K562 (cell line): ENCODE results near the gene OR5L1. TPM values are rescaled to one million over a fixed set of nuclear protein-coding genes. Genes with fewer than 3 reads are reported as not detected.

Experiments
- ATAC-seq: fragments of 200-7000 bp; cut with Tn5 transposase; 3 replicates; pipeline ENCODE4 v1.9.1; 2020; ENCODE audit warnings: moderate library complexity
- BruUV-seq: library from RNA; stranded (reverse); fragments of 400-500 nt; replicated peaks from 2 replicates; lab custom pipeline; 2021; lab: Mats Ljungman, UMichigan
- CTCF ChIA-PET: fragments of 300-600 bp; formaldehyde crosslinking; extraction: SDS; loops from one replicate; lab custom pipeline; 2021; ENCODE audit warnings: low intra/inter-chr PET ratio; lab: Yijun Ruan, JAX
- POLR2A ChIA-PET: fragments of 300-600, 350-650 bp; sonication (Branson Sonifier 250); formaldehyde crosslinking; extraction: SDS; loops from one replicate; lab custom pipeline; 2021; ENCODE audit warnings: antibody characterized with exemption, inconsistent platforms; lab: Yijun Ruan, JAX
- DNase-seq, 4 experiments: peaks; one replicate each; pipeline versions ENCODE4 v3.0.0 to v3.0.0-alpha.2; 2011 to 2018; ENCODE audit warnings: low spot score in 3 of 4, mixed read lengths in 3 of 4; ENCODE audit errors: extremely low read depth in 1 of 4
- FAIRE-seq: peaks from 2 replicates; lab custom pipeline; 2011; peaks lifted over from hg19 to GRCh38; lab: Jason Lieb, UNC
- H2AFZ ChIP-seq: 2 replicates; pipeline ENCODE4 v1.6.0; 2011; ENCODE audit warnings: low read depth, low read length, control low read depth, inconsistent platforms
- H3K27ac ChIP-seq: fragments of 200-600 bp; 3 replicates; pipeline ENCODE4 v1.8.0; 2011; ENCODE audit warnings: low read depth, mild to moderate bottlenecking, control low read depth, inconsistent platforms, low read length, moderate library complexity, mixed read lengths; ENCODE audit errors: extremely low read depth
- H3K27me3 ChIP-seq, 2 experiments: fragments of 300-600 bp in 1 of 2; 2 replicates in 1 of 2; 3 replicates in 1 of 2; pipeline versions ENCODE4 v1.6.0 to v1.8.0; 2011; ENCODE audit warnings: inconsistent platforms in 2 of 2, low read length in 2 of 2, mild to moderate bottlenecking in 1 of 2, mixed read lengths in 1 of 2, moderate library complexity in 1 of 2; ENCODE audit not compliant: control insufficient read depth in 2 of 2, insufficient read depth in 2 of 2
- H3K36me3 ChIP-seq: fragments of 300-600 bp; 3 replicates; pipeline ENCODE4 v1.8.0; 2011; ENCODE audit warnings: mild to moderate bottlenecking, low read length, inconsistent platforms; ENCODE audit not compliant: control insufficient read depth, insufficient read depth
- H3K4me1 ChIP-seq, 2 experiments: fragments of 200-600 bp in 1 of 2; replicated peaks in 1 of 2; 2 replicates in 1 of 2; 3 replicates in 1 of 2; pipeline versions ENCODE4 v1.5.1 to v1.8.0; 2011; ENCODE audit warnings: inconsistent platforms in 2 of 2, low read length in 2 of 2, mild to moderate bottlenecking in 1 of 2, mixed read lengths in 1 of 2, moderate library complexity in 1 of 2; ENCODE audit not compliant: control insufficient read depth in 2 of 2, insufficient read depth in 2 of 2
- H3K4me2 ChIP-seq: 2 replicates; pipeline ENCODE4 v1.6.1; 2011; ENCODE audit warnings: low read length, control low read depth, inconsistent platforms, mixed read lengths; ENCODE audit not compliant: insufficient read depth
- H3K4me3 ChIP-seq: fragments of 200-600 bp; sonication (generic), shearing (Covaris generic); 2 replicates; pipeline ENCODE4 v1.5.1; 2016; ENCODE audit warnings: control low read depth, inconsistent platforms
- H3K79me2 ChIP-seq: fragments of 200-600 bp; 3 replicates; pipeline ENCODE4 v1.8.0; 2011; ENCODE audit warnings: low read length, inconsistent platforms; ENCODE audit not compliant: control insufficient read depth, insufficient read depth
- H3K9ac ChIP-seq, 2 experiments: 2 replicates each; pipeline versions ENCODE4 v1.6.0 to v1.6.1; 2011; ENCODE audit warnings: low read depth in 2 of 2, low read length in 2 of 2, control low read depth in 1 of 2, inconsistent platforms in 1 of 2, mild to moderate bottlenecking in 1 of 2, mixed read lengths in 1 of 2; ENCODE audit not compliant: insufficient read depth in 1 of 2
- H3K9me1 ChIP-seq: one replicate; pipeline ENCODE4 v1.6.0; 2011; ENCODE audit warnings: inconsistent platforms, mild to moderate bottlenecking, low read length, moderate library complexity; ENCODE audit not compliant: control insufficient read depth, insufficient read depth
- H3K9me3 ChIP-seq: replicated peaks from 2 replicates; pipeline ENCODE4 v1.5.1; 2011; ENCODE audit warnings: low read depth, low read length, inconsistent platforms; ENCODE audit not compliant: control insufficient read depth, insufficient read depth
- H4K20me1 ChIP-seq: replicated peaks from 2 replicates; pipeline ENCODE4 v1.6.1; 2011; ENCODE audit warnings: low read length, inconsistent platforms, mixed read lengths; ENCODE audit not compliant: control insufficient read depth, insufficient read depth
- ARID1B ChIP-seq: fragments of 450-650 bp; IDR thresholded peaks from 2 replicates; pipeline ENCODE4 v1.6.1; 2016; ENCODE audit warnings: antibody characterized with exemption, mild to moderate bottlenecking, inconsistent platforms
- FOXJ3 ChIP-seq: sonication (generic); formaldehyde crosslinking; IDR thresholded peaks from 2 replicates; pipeline ENCODE4 v1.4.0; 2020; ENCODE audit warnings: mild to moderate bottlenecking, missing genetic modification reagents
- HIVEP1 ChIP-seq: fragments of 250-450 bp; sonication (Bioruptor Pico); IDR thresholded peaks from 2 replicates; pipeline ENCODE4 v1.4.0; 2020; ENCODE audit warnings: mild to moderate bottlenecking
- NCOA2 ChIP-seq, 2 experiments: fragments of 450-650 bp; IDR thresholded peaks; 2 replicates each; pipeline ENCODE4 v1.6.1; 2018; ENCODE audit warnings: mild to moderate bottlenecking in 2 of 2, moderate library complexity in 1 of 2; ENCODE audit not compliant: partially characterized antibody in 2 of 2
- POLR3A ChIP-seq: IDR thresholded peaks from 2 replicates; pipeline ENCODE4 v1.6.1; 2011; ENCODE audit warnings: borderline replicate concordance, mild to moderate bottlenecking, moderate library complexity; ENCODE audit not compliant: insufficient read length, insufficient read depth; ENCODE audit errors: extremely low read depth
- RBM22 ChIP-seq: fragments of 200-400 bp; formaldehyde crosslinking; IDR thresholded peaks from 2 replicates; pipeline ENCODE4 v1.6.1; 2018; ENCODE audit warnings: low read length, low read depth; ENCODE audit not compliant: poor library complexity, severe bottlenecking
- RERE ChIP-seq: sonication (generic); formaldehyde crosslinking; IDR thresholded peaks from 2 replicates; pipeline ENCODE4 v1.8.0; 2023; ENCODE audit warnings: missing genetic modification reagents, mild to moderate bottlenecking, borderline replicate concordance
- TCFL5 ChIP-seq: fragments of 250-450 bp; sonication (Bioruptor Pico); conservative IDR thresholded peaks from 2 replicates; pipeline ENCODE4 v1.6.1; 2021; ENCODE audit warnings: mild to moderate bottlenecking, moderate library complexity, matching md5 sums
- ZNF77 ChIP-seq: fragments of 250-450 bp; sonication (Bioruptor Pico); IDR thresholded peaks from 2 replicates; pipeline ENCODE4 v1.5.0; 2020
- in situ Hi-C: fragments of 300-500 bp; cut with MboI; formaldehyde crosslinking; loops from 4 replicates; pipeline ENCODE4 v1.15.0; 2018; ENCODE audit warnings: inconsistent platforms, mixed read lengths
- intact Hi-C: fragments of 100-400 bp; cut with micrococcal nuclease; formaldehyde crosslinking; loops from 2 replicates; pipeline ENCODE4 v1.14.2; 2022
- polyA plus RNA-seq, 8 experiments: library from polyadenylated mRNA; depleted of rRNA in 4 of 8; stranded (reverse) in 5 of 8; unstranded in 3 of 8; fragments of >200 nt; fragmentation: Nextera tagmentation in 2 of 8; fragmentation: Illumina TruSeq in 1 of 8; extraction: Ambion mirVana in 2 of 8; extraction: Trizol in 1 of 8; gene quantifications; 2 replicates each; pipeline versions ENCODE4 v1.2.1 to v1.2.3, GENCODE V29; 2011 to 2014; ENCODE audit warnings: inconsistent platforms in 1 of 8, missing spikeins in 1 of 8
- total RNA-seq, 7 experiments: library from RNA; depleted of rRNA in 6 of 7; stranded (reverse); fragments of >200 nt in 6 of 7; fragmentation: Illumina TruSeq in 2 of 7; extraction: Trizol in 2 of 7; gene quantifications; 2 replicates each; pipeline versions ENCODE4 v1.2.1 to v1.2.3, GENCODE V29; 2011 to 2021; ENCODE audit warnings: low replicate concordance in 1 of 7

The OR5L1 gene
- total and polyA plus RNA-seq, 9 of the 15 experiments (the other 6 are each of a cell fraction or from before 2014, with no cell fraction given), result not detected

GRCh38 chr11:55793321-55793720 lies 17.8 kb upstream of the OR5L1 start (continued):
- TF ChIP-seq RERE (CRISPR knock-in tag), result no peak
- TF ChIP-seq, all 486 proteins: peak for 0

- BruUV-seq, result no TSS peak
- TF ChIP-seq NCOA2 (IDR thresholded peaks at IDR 0.05; ENCODE audit: partially characterized antibody in 2 of 2), result no peak
- no peak for TF ChIP-seq ARID1B
- TF ChIP-seq FOXJ3 (CRISPR knock-in tag), result no peak
- TF ChIP-seq ZNF77, result no peak
- TF ChIP-seq RBM22, result no peak
- TF ChIP-seq HIVEP1 (CRISPR knock-in tag), result no peak
- TF ChIP-seq POLR3A, result no peak
- TF ChIP-seq TCFL5 (CRISPR knock-in tag), result no peak
- H3K9ac ChIP-seq, result no peak within 1 kb of the TSS
These were observed 15.9 kb upstream of the OR5L1 start, which contains the start of gene OR5D14 for GRCh38 chr11:55795256-55795655. Gene OR5D14, plus strand, starts transcription at chr11:55795556. Its CDS starts 0 bp downstream, at chr11:55795556.

More at GRCh38 chr11:55795256-55795655, 15.9 kb upstream of the OR5L1 start, which contains the start of gene OR5D14:
- ChIA-PET POLR2A (no interaction called here), CTCF (no interaction called here)
- H3K9me1 ChIP-seq, result no peaks in the 10 kb centered on the region
- H3K9me3 ChIP-seq, result no peaks in the 10 kb centered on the region
- intact Hi-C loops, result no loop called here
- no peak within 1 kb of the TSS for H3K4me3 ChIP-seq
- no peaks in the 10 kb centered on the region for H3K4me1 ChIP-seq
- in situ Hi-C loops, result no loop called here
- no peak within 1 kb of the TSS for H3K4me2 ChIP-seq
- DNase-seq (no peak), ATAC-seq (no peak), FAIRE-seq (no peak)
- H3K27me3 ChIP-seq, result no peaks in the 10 kb centered on the region
- no peaks in the 10 kb centered on the region for H3K79me2 ChIP-seq
- H2AFZ ChIP-seq, result no peak within 1 kb of the TSS
- no peak within 1 kb of the TSS for H3K27ac ChIP-seq
- H3K36me3 ChIP-seq, result no peaks in the 10 kb centered on the region
- no peaks in the 10 kb centered on the region for H4K20me1 ChIP-seq
